Activated naive CD4-positive, alpha-beta T cell treated with anti-CD3 and anti-CD28 coated beads, Interleukin-2, amount 10 ng/mL, durations not matched to agents 7 days and 5 days (primary cell): ENCODE data around the gene CD83.

Source experiments
- CTCF ChIA-PET: fragments of 350-600 bp; sonication (Branson Sonifier 250); formaldehyde crosslinking; loops from one replicate; lab custom pipeline; 2021; ENCODE audit warnings: antibody characterized with exemption; lab: Charles Lee
- DNase-seq: peaks from one replicate; pipeline ENCODE4 v3.0.0-alpha.2; 2020
- H3K27ac Mint-ChIP-seq: one replicate; pipeline ENCODE4 v1.8.0; 2021; ENCODE audit warnings: mild to moderate bottlenecking, moderate library complexity, mixed read lengths
- H3K27me3 Mint-ChIP-seq: one replicate; pipeline ENCODE4 v1.8.0; 2021; ENCODE audit warnings: mild to moderate bottlenecking, mixed read lengths
- H3K36me3 Mint-ChIP-seq: one replicate; pipeline ENCODE4 v1.8.0; 2021; ENCODE audit warnings: mixed read lengths
- H3K4me1 Mint-ChIP-seq: one replicate; pipeline ENCODE4 v1.8.0; 2021; ENCODE audit warnings: mixed read lengths
- H3K4me3 Mint-ChIP-seq: one replicate; pipeline ENCODE4 v1.8.0; 2021; ENCODE audit warnings: mild to moderate bottlenecking, moderate library complexity, mixed read lengths
- H3K9me3 Mint-ChIP-seq: one replicate; pipeline ENCODE4 v1.8.0; 2021; ENCODE audit warnings: mixed read lengths

The CD83 gene

GRCh38 chr6:14100966-14101365 is 16.6 kb upstream of the CD83 start:
- CTCF ChIA-PET = interaction anchor here (1.3 kb wide), 1 partner anchor 46 kb away, joined by 3 read pairs; no protein-coding TSS in a partner anchor
- H3K36me3 Mint-ChIP-seq = no peaks in the 10 kb centered on the region
- no peak overlapping the region for H3K27ac Mint-ChIP-seq
- DNase-seq = no peak
- no peak overlapping the region for H3K4me3 Mint-ChIP-seq
- H3K4me1 Mint-ChIP-seq = no peaks in the 10 kb centered on the region
- H3K9me3 Mint-ChIP-seq = peaks cover 3% of the 10 kb centered on the region
- H3K27me3 Mint-ChIP-seq = peaks cover 16% of the 10 kb centered on the region

GRCh38 chr6:14102383-14102782 is 15.2 kb upstream of the CD83 start:
- CTCF ChIA-PET = no interaction called here
- no peak overlapping the region for H3K4me3 Mint-ChIP-seq
- H3K9me3 Mint-ChIP-seq = peaks cover 13% of the 10 kb centered on the region
- peaks cover 16% of the 10 kb centered on the region for H3K27me3 Mint-ChIP-seq
- H3K36me3 Mint-ChIP-seq = no peaks in the 10 kb centered on the region
- peaks cover under 1% of the 10 kb centered on the region for H3K4me1 Mint-ChIP-seq
- H3K27ac Mint-ChIP-seq = no peak overlapping the region
- DNase-seq = no peak

GRCh38 chr6:14105547-14105946 is 12.0 kb upstream of the CD83 start:
- no peak for DNase-seq
- peaks cover 17% of the 10 kb centered on the region for H3K9me3 Mint-ChIP-seq
- no peaks in the 10 kb centered on the region for H3K36me3 Mint-ChIP-seq
- peaks cover 36% of the 10 kb centered on the region for H3K27me3 Mint-ChIP-seq
- no peak overlapping the region for H3K27ac Mint-ChIP-seq
- H3K4me1 Mint-ChIP-seq = peaks cover 30% of the 10 kb centered on the region
- H3K4me3 Mint-ChIP-seq = no peak overlapping the region
- CTCF ChIA-PET = interaction anchor here (0.6 kb wide), 1 partner anchor 846 kb away, joined by 3 read pairs; no protein-coding TSS in a partner anchor

- DNase-seq = no peak
- Mint-ChIP-seq H3K4me1 (peaks cover 30% of the 10 kb centered on the region), H3K27ac (no peak overlapping the region), H3K4me3 (no peak overlapping the region), H3K36me3 (no peaks in the 10 kb centered on the region), H3K9me3 (peaks cover 17% of the 10 kb centered on the region), H3K27me3 (peaks cover 37% of the 10 kb centered on the region)
- CTCF ChIA-PET = no interaction called here
These were observed 10.6 kb upstream of the CD83 start for GRCh38 chr6:14107000-14107399.

GRCh38 chr6:14107711-14108494 is 9.7 kb upstream of the CD83 start:
- H3K4me1 Mint-ChIP-seq = peaks cover 30% of the 10 kb centered on the region
- DNase-seq = no peak
- peaks cover 17% of the 10 kb centered on the region for H3K9me3 Mint-ChIP-seq
- no peaks in the 10 kb centered on the region for H3K36me3 Mint-ChIP-seq
- H3K4me3 Mint-ChIP-seq = no peak overlapping the region
- peaks cover 33% of the 10 kb centered on the region for H3K27me3 Mint-ChIP-seq
- CTCF ChIA-PET = interaction anchor here (0.6 to 1.2 kb wide), 2 partner anchors 30 to 31 kb away, joined by 3 read pairs; no protein-coding TSS in a partner anchor
- no peak overlapping the region for H3K27ac Mint-ChIP-seq

- Mint-ChIP-seq H3K36me3 (no peaks in the 10 kb centered on the region), H3K4me3 (no peak overlapping the region), H3K27me3 (peaks cover 39% of the 10 kb centered on the region), H3K9me3 (peaks cover 17% of the 10 kb centered on the region), H3K27ac (peak overlapping the region; percentile 50), H3K4me1 (peaks cover 30% of the 10 kb centered on the region)
- CTCF ChIA-PET = interaction anchor here (1.2 kb wide), 1 partner anchor 31 kb away, joined by 3 read pairs; no protein-coding TSS in a partner anchor
- peak; percentile 22 for DNase-seq
These were observed 8.8 kb upstream of the CD83 start for GRCh38 chr6:14108571-14109410.

- peaks cover 42% of the 10 kb centered on the region for H3K27me3 Mint-ChIP-seq
- no peak for DNase-seq
- peaks cover 30% of the 10 kb centered on the region for H3K4me1 Mint-ChIP-seq
- no peaks in the 10 kb centered on the region for H3K36me3 Mint-ChIP-seq
- H3K4me3 Mint-ChIP-seq = no peak overlapping the region
- H3K9me3 Mint-ChIP-seq = peaks cover 17% of the 10 kb centered on the region
- CTCF ChIA-PET = interaction anchor here (0.8 to 1.9 kb wide), 3 partner anchors 32 to 1516 kb away, joined by 3 to 7 read pairs (median 3); no protein-coding TSS in a partner anchor
- no peak overlapping the region for H3K27ac Mint-ChIP-seq
These were observed 8.2 kb upstream of the CD83 start for GRCh38 chr6:14109411-14109826.

- no peak overlapping the region for H3K4me3 Mint-ChIP-seq
- H3K27me3 Mint-ChIP-seq = peaks cover 45% of the 10 kb centered on the region
- peaks cover 30% of the 10 kb centered on the region for H3K4me1 Mint-ChIP-seq
- peaks cover 17% of the 10 kb centered on the region for H3K9me3 Mint-ChIP-seq
- CTCF ChIA-PET = interaction anchor here (0.8 to 1.9 kb wide), 2 partner anchors 43 to 1515 kb away, joined by 3 to 7 read pairs; no protein-coding TSS in a partner anchor
- no peaks in the 10 kb centered on the region for H3K36me3 Mint-ChIP-seq
- DNase-seq = no peak
- H3K27ac Mint-ChIP-seq = peak overlapping the region; percentile 34
These were observed 7.4 kb upstream of the CD83 start for GRCh38 chr6:14110001-14110818.

GRCh38 chr6:14113976-14114375 is 3.6 kb upstream of the CD83 start:
- H3K27ac Mint-ChIP-seq = no peak overlapping the region
- peaks cover 57% of the 10 kb centered on the region for H3K27me3 Mint-ChIP-seq
- no peak for DNase-seq
- no peak overlapping the region for H3K4me3 Mint-ChIP-seq
- peaks cover 5% of the 10 kb centered on the region for H3K36me3 Mint-ChIP-seq
- peaks cover 32% of the 10 kb centered on the region for H3K4me1 Mint-ChIP-seq
- CTCF ChIA-PET = no interaction called here
- H3K9me3 Mint-ChIP-seq = no peaks in the 10 kb centered on the region

- Mint-ChIP-seq H3K36me3 (peaks cover 21% of the 10 kb centered on the region), H3K27me3 (peaks cover 37% of the 10 kb centered on the region), H3K4me3 (peak overlapping the region; percentile 90), H3K4me1 (peaks cover 30% of the 10 kb centered on the region), H3K9me3 (no peaks in the 10 kb centered on the region), H3K27ac (peak overlapping the region; percentile 79)
- no peak for DNase-seq
- CTCF ChIA-PET = interaction anchor here (0.8 to 1.2 kb wide), 2 partner anchors 8 to 11 kb away, joined by 3 to 4 read pairs; no protein-coding TSS in a partner anchor
These were observed 493 bp downstream of the CD83 start for GRCh38 chr6:14118091-14118439.

- Mint-ChIP-seq H3K27ac (peak overlapping the region; percentile 79), H3K4me3 (peak overlapping the region; percentile 90), H3K9me3 (no peaks in the 10 kb centered on the region), H3K4me1 (peaks cover 30% of the 10 kb centered on the region), H3K36me3 (peaks cover 23% of the 10 kb centered on the region), H3K27me3 (peaks cover 33% of the 10 kb centered on the region)
- CTCF ChIA-PET = interaction anchor here (1.2 kb wide), 1 partner anchor 11 kb away, joined by 4 read pairs; no protein-coding TSS in a partner anchor
- DNase-seq = no peak
These were observed 874 bp downstream of the CD83 start for GRCh38 chr6:14118446-14118845.

- no peak for DNase-seq
- no peak overlapping the region for H3K27ac Mint-ChIP-seq
- H3K36me3 Mint-ChIP-seq = peaks cover 28% of the 10 kb centered on the region
- H3K4me1 Mint-ChIP-seq = peaks cover 30% of the 10 kb centered on the region
- H3K4me3 Mint-ChIP-seq = no peak overlapping the region
- no peaks in the 10 kb centered on the region for H3K9me3 Mint-ChIP-seq
- peaks cover 24% of the 10 kb centered on the region for H3K27me3 Mint-ChIP-seq
- CTCF ChIA-PET = interaction anchor here (1.1 to 1.5 kb wide), 2 partner anchors 10 to 23 kb away, joined by 3 to 4 read pairs; no protein-coding TSS in a partner anchor
These were observed 2.2 kb downstream of the CD83 start for GRCh38 chr6:14119784-14120183.

GRCh38 chr6:14120546-14120945 is 3.0 kb downstream of the CD83 start:
- DNase-seq = no peak
- Mint-ChIP-seq H3K4me1 (peaks cover 30% of the 10 kb centered on the region), H3K4me3 (no peak overlapping the region), H3K27ac (no peak overlapping the region), H3K36me3 (peaks cover 28% of the 10 kb centered on the region), H3K9me3 (no peaks in the 10 kb centered on the region), H3K27me3 (peaks cover 17% of the 10 kb centered on the region)
- CTCF ChIA-PET = interaction anchor here (0.6 to 1.5 kb wide), 2 partner anchors 9 to 384 kb away, joined by 4 to 5 read pairs; no protein-coding TSS in a partner anchor
